HG03025 (cell line): Measurements from ENCODE around the gene PEDS1.
"Not testable (repeated sequence)": the region's sequence is repeated elsewhere in the genome, so short reads cannot be mapped to it uniquely, and the experiment has no call there.

Source experiments
- ATAC-seq: cut with Tn5 transposase; IDR thresholded peaks from one replicate; pipeline ENCODE4 v1.9.1; 2021; ENCODE audit warnings: mild to moderate bottlenecking, moderate library complexity; ENCODE audit not compliant: unreplicated experiment, low FRiP score

PEDS1 gene

DNA sequence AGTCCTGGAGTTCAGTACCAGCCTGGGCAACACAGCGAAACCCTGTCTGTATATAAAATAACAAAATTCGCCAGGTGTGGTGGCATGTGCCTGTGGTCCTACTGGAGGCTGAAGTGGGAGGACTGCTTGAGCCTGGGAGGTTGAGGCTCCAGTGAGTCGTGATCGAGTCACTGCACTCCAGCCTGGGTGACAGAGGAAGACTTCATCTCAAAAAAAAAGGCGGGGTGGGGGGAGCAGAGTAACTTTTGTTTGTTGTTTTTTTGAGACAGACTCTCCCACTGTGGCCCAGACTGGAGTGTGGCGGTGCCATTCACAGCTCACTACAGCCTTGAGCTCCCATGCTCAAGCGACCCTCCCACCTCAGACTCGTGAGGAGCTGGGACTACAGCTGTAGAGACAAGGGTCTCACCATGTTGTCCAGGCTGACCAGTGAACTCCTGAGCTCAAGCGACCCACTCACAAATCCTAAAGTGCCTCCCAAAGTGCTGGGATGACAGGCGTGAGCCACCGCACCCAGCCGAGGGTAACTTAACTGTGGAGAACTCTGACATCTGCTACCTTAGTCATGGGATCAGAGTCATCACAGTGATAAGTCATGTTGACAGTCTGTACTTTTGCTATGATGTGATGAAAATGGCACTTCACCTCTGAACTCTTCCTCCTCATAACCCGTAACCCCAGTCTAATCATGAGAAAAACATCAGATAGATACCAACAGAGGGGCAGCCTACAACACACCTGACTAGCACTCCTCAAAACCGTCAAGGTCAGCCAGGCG is 16.5 kb downstream of the PEDS1 start:
- ATAC-seq = no peak

DNA sequence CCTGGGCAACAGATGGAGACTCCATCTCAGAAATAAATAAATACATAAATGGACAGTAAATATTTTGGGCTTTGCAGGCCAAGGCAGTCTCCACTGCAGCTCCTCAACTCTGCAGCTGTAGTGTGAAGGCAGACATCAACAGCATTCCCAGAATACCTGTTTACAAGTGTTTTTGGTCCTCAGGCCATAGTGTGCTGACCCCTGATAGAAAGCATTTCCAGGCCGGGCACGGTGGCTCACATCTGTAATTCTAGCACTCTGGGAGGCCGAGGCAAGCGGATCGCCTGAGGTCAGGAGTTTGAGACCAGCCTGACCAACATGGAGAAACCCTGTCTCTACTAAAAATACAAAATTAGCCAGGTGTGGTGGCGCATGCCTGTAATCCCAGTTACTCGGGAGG is 18.4 kb downstream of the PEDS1 start:
- ATAC-seq = not testable (repeated sequence)

DNA sequence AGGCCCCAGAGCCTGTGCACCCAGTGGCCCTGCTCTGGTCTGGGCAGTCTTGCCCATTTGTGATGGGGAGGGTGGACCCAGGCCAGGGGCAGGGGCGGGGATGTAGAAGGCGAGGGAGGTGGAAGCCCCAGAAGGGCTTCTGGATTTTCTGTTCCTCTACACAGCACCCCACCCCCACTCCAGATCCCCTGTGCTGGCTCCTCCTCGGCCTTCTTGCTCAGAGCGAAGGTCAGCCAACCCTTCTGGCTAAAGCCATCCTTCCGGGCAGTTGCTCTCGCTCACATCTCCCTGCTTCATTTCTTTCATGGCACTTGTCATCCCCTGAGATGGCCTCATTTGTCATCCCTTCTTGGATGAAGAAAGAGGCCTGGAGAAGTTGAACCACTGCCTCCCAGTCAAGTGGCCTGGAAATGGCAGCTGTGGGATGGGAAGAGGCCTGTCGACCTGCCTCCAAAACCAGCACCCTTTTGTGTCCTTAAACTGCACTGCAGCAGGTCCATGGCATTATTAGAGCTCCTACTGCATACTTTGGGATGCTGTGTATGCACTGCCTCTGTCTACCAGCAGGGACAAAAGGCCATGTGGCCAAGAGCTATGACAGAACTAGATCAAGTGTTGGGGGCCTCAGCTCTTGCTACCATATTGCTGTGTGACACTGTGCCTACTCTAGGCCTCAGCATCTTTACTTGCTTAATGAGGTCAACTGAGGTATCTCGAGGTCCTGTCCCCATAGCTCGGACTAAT is 19.9 kb downstream of the PEDS1 start:
- ATAC-seq = no peak

DNA sequence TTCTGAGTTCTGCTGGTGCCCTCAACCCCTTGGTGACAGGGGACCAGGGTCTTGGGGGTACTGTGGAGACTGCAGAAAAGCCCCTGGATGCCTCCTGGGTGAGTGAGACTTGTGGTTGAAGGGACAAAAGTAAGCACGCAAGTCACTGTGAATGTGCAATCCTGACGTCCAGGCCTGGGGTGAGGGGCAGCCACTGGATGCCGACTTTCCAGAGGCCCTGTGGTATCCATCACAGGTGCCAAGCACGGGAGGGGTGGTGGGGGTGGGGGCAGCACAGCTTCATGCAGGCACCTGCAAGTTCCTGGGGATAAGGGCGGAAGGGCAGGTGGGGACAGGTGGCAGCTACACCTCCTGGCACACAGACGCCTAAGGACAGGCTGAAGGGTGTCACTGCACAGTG is 20.5 kb downstream of the PEDS1 start:
- ATAC-seq = no peak

DNA sequence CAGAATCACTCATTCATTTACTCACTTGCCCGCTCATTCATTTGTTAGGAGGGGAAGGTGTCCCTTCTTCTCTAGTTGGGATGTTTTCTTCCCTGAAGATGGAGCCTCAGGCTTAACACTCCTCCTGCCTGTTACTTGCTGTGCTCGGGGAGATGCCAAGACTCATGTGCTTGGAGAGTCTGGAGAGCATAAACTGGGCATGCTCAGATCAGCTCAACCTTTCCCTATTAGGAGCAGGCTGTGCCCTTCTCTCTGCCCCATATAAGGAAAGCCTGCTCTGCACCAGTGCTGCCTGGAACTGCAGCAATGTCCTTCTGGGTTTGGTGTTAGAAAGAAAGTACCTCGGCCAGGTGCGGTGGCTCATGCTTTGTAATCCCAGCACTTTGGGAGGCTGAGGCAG is 22.5 kb downstream of the PEDS1 start:
- no peak for ATAC-seq

DNA sequence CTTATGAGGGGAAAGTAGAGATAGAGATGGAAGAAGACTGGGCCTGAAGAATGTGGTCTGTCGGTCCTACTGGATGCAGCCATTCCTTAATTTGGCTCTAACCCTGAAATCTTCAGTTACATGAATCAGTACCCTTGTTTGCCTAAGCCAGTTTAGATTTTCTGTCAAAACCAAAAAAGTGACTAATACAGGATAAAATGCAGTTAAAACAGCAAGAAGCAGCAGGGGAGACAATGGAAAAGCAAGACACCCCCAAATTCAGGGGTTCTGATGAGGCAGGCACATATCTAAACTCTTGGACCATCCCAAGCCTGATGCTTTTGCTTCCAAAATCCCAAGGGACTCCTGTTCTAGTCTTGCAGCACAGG is 23.2 kb downstream of the PEDS1 start:
- no peak for ATAC-seq

DNA sequence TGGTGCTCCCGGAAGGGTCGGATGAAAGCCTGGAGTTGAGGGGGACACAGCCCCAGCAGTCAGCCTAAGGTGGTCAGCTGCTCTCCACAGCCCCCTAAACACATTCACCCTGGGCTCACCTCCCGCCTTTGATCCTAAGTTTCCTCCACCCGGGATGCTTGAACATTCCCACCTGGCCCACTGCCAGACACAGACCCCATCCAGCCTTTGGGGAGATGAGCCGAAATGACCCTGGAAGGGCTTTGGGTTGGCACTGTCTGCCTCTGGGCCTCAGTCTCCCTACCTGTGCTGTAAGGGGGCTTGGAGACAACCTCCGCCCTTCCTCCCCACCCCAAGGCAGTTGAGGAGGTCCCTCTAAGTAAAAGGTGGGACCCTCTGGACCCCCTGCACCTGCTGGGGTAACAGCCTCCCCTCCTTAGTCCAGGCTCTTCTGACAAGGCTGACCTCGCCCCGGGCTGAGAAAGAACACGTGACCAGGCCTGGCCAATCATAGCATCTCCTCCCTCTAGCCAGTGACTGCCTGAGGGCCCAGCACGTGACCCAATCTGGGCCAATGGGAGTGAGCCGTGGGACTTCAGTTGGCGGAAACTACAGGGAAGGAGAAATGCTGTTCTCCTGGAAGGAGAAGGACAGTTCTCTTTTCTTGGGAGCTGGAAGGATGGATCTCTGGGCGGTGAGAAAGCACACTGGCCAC is 23.7 kb downstream of the PEDS1 start:
- ATAC-seq = no peak

DNA sequence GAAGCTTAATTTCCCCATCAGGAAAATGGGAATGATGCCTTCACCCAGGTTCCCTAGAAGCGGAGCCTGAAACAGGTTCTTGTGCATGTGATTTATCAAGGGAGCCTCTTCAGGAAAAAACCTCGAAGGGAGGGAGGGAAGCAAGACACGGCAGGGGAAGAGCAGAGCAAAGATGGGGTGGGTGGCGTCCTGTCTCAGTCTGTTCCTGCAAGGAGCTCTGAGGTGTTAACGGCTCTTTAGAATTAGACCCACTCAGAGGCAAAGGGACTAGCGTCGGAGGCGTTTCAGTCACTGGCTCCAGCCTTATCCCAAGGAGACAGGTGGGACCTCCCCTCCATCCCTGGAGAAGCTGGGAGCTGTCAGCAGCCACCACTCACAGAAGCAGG is 25.0 kb downstream of the PEDS1 start:
- ATAC-seq = no peak

DNA sequence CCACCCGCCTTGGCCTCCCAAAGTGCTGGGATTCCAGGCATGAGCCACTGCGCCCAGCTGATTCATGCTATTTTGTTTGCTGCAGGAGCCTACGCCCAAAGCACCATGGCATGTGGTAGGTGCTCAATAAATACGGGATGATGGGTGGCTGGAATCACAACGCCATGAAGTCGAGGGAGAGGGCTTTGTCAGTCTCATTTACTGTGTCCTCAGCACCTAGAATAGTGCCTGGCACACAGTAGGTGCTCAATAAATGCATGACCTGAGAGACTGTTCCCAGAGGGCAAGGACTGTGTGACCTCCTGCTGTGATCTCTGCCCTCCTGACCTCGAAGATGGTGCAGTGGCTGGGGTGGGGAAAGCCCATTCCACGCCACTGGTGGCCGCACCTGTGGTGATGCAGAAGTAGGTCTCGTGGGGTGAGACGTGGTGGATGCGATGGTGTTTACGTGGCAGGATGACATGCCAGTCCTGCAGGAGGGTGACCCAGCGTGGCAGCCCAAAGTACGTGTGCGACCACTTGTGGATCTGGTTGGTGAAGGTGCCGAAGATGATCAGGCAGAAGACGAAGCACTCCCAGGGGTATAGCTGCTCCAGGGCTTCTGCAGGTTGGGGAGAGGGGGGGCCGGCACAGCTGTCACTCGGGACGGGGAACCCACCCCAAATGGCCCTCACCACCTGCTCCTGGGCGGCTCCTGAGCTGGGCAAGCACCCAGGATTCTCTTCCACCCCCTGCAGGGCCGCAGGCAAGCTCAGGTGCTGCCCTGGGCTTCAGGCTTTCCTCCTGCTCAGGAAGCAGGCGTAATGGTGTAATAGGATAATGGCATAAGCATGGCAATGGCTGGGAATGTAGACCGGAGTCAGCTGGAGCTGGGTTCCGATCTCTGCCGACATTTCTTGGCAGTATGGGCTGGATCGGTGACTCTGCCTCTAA is 25.7 kb downstream of the PEDS1 start:
- no peak for ATAC-seq

DNA sequence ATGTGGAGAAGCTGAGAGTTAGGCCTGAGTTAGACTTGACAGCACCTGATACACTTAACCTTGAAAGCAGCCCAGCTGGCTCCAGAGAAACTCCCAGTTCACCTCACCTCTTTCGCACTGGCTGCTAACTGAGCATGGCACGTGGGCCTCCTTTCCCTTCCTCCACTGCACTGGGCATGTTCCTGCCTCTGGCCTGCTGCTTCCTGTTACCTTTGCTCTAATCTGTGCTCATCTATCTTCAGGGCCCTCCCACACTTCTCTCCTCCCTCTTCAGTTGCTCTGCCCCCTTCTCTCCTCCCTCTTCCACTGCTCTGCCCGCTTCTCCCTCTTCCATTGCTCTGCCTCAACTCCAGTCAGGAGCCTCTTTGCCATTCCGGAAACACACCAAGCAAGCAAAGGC is 26.9 kb downstream of the PEDS1 start:
- ATAC-seq = no peak

DNA sequence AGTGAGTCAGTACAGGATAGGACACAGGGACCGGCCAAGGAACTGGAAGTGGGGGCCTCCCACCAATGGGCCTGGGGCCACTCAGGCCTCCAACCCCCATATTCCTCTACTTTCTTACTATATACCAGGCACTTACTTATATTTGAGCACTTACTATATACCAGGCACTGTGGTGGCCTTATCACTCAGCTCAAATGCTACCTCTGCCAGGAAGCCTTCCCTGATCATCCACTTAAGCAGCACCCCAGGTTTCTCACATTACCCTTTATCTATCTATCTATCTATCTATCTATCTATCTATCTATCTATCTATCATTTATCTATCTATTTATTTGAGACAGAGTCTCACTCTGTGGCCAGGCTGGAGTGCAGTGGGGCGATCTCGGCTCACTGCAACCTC is 28.2 kb downstream of the PEDS1 start:
- no peak for ATAC-seq

DNA sequence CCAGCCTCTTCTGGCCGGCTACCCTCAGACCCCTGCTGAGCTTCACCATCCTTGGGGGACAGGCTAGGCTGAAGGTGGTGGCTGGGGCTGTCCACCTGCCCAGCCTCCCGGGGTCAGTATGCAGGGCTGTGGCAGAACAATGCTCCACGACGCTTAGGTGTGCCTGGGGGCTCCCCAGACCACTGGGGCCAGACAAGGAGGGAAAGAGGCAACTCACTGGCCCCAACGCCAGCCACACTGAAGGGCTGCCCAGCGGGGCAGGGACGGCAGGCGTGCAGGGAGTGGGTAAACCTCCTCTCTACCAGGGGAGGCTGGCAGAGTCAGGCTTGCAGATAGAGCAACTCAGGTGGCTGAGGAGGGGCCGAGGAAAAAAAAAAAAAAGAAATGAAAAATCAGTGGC is 29.0 kb downstream of the PEDS1 start:
- no peak for ATAC-seq

DNA sequence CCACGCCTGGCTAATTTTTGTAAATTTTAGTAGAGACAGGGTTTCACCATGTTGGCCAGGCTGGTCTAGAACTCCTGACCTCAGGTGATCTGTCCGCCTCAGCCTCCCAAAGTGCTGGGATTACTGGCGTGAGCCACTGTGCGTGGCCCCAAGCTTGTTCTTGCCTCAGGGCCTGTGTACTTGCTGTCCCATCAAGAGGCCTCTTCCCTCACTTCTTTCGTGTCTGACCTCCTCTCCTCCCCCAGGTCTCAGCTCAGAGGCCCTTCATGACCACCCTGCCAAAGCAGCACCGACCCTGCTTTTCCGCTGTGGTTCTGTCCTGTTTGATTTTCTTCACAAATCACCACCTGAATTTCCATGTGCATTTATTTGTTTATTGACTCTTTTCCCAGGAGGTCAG is 30.1 kb downstream of the PEDS1 start:
- ATAC-seq = no peak

DNA sequence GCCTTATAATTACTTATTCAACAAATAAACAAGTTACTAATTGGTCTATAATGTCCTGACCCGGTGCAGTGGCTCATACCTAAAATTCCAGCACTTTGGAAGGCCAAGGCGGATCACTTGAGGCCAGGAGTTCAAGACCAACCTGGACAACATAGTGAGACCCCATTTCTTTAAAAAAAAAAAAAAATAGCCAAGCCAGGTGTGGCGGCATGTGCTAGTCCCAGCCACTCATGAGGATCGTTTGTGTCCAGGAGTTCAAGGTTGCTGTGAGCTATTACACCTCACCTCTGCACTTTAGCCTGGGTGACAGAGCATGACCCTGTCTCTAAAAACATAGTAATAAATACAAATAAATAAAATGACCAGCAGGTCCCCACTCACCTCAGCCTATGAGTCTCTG is 30.8 kb downstream of the PEDS1 start:
- ATAC-seq = no peak

DNA sequence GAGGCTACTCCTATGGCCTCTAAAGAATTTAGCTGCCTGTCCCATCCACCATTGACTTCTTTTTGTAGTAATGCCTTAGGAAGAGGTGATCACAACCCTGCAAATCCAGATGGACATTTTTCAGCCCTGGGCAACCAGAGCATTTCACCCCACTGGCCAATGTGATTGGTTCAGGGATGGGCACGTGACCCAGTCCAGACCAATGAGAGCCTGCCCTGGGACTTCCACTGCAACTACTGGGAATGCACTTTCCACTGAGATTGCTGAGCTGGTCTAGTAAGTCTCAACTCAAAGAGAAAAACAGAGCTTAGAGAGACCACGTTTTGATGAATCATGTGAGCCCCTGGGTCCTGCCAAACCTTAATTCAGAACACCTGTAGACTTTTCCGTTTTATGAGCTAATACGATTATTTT is 31.7 kb downstream of the PEDS1 start:
- no peak for ATAC-seq

DNA sequence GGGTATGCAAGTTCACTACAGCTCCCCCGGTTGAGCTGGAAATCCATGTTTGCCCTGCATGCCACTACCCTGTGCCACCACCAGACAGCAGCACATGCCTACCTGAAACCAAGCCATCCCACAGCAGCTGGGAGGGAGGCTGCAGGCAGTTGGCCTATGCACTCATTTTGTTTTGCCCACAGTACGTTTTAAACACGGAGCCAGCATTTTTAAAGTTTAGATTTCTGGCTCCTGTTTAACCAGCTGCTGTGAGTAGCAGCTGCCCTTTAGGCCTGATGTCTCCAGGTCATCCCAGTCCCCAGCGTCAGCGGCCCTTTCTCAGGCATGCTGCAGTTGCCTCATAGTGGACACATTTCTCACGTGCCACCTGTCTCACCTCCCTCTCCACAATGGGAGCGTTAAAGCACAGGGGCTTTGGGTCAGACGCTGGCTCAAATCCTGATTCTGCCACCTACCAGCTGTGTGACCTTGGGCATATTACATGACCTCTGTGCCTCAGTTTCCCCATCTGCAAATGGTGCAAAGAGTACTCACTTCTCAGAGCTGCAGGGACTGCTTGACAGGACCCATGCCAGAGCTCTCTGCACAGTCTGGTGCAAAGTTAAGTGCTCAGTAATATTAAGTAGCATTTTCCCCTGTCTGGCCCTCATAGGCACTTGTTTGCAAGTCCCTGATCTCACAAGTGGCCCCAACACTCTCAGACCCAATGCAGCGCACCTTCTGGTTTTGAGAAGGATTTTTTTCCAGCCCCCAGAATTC is 32.4 kb downstream of the PEDS1 start:
- ATAC-seq = no peak

DNA sequence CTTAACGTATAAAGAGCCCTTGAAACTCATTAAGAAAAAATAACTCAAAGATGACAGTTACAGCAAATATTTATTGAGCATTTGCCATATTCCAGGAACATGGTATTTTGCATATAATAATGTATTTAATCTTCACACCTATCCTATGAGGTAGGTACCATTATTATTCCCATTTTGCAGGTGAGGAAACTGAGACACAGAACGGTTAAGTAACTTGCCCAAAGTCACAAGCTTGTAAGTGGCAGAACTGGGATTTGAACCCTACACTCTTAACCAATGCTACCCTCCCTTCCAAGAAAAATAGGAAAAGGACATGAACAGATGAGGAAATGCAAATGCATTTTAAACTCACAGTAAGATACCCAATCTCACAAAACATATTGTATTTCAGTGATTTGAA is 35.3 kb downstream of the PEDS1 start:
- no peak for ATAC-seq

DNA sequence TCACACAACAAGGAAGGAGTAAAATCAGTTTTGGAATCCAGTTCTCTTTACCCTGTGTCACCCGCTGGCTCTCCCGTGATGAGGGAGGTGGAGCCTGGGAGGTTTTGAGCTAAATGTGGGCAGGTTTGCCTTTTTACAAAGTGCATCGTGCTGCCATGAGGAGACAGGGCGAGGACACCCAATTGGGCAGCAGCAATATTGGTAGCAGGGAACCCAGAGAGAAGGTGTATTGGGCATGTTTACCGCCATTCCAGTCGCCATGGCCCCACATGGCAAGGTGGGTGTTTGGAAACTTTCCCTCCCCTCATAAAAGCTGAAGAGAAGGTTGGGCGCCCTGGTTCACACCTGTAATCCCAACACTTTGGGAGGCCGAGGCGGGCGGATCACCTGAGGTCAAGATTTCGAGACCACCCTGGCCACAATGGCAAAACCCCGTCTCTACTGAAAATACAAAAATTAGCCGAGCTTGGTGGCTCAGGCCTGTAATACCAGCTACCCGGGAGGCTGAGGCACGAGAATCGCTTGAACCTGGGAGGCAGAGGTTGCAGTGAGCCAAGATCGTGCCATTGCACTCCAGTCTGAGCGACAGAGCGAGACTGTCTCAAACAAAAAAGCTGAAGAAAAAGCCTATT is 37.0 kb downstream of the PEDS1 start:
- no peak for ATAC-seq

DNA sequence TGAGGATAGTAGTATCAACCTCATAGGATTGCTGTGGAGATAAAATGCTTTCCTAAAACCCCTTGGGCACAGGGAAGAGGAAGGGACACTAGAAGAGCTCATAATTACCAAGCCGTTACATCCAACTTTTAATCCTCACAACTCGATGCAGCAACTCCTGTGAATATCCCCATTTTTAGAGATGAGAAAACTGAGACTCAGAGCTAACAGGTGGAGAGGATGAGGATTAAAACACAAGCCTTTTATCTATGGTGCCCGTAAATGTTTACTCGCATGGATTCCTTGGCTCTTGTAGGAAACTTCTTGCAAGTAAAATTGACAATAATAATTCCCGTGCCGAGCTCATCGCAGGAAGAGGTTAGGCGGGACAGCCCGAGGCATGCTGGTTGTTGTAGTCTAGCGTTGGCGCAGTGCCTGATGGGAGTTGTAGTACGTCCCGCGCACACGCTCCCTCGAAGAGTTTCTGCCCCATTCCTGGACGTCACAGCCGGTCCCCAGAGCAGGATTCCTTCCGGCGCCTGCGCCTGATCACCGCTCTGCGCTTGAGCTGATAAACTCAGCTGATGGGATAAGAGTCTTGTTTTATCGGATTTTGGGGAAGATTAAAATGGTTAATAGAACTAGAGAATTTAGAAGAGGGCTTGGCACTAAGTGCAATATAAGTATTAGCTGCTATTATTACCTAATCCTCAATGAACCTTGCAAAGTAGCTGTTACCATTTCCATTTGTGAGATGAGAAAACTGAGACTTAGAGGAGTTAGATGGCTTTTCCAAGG is 37.7 kb downstream of the PEDS1 start:
- peak; percentile 69 for ATAC-seq
